LNCaP clone FGC (cell line): ENCODE results near the gene LYL1.

Experiments used
- DNase-seq: peaks from one replicate; pipeline ENCODE4 v3.0.0-alpha.2; 2011; ENCODE audit warnings: low read depth
- H3K4me3 ChIP-seq: 2 replicates; pipeline ENCODE4 v1.5.1; 2011; ENCODE audit warnings: mild to moderate bottlenecking, low read depth, low read length, control low read depth
- CTCF ChIP-seq: IDR thresholded peaks from 2 replicates; pipeline ENCODE4 v1.5.1; 2012; ENCODE audit warnings: mild to moderate bottlenecking; ENCODE audit not compliant: control insufficient read depth, insufficient read depth; ENCODE audit errors: extremely low read depth

Gene LYL1

GRCh38 chr19:13076787-13077186, 25.9 kb downstream of the LYL1 start:
- no peak for TF ChIP-seq CTCF
- H3K4me3 ChIP-seq, result no peak overlapping the region
- no peak for DNase-seq

- DNase-seq, result no peak
- no peak for TF ChIP-seq CTCF
- no peak overlapping the region for H3K4me3 ChIP-seq
Measured at GRCh38 chr19:13076320-13076719, 26.3 kb downstream of the LYL1 start.

- H3K4me3 ChIP-seq, result no peak overlapping the region
- no peak for TF ChIP-seq CTCF
- no peak for DNase-seq
Measured at GRCh38 chr19:13074378-13074777, 28.3 kb downstream of the LYL1 start.

- no peak for TF ChIP-seq CTCF
- no peak for DNase-seq
- H3K4me3 ChIP-seq, result no peak overlapping the region
Measured at GRCh38 chr19:13073263-13073662, 29.4 kb downstream of the LYL1 start.

GRCh38 chr19:13072188-13072908, 30.3 kb downstream of the LYL1 start:
- no peak overlapping the region for H3K4me3 ChIP-seq
- no peak for DNase-seq
- TF ChIP-seq CTCF, result 0 out of 2 replicates have a peak, but pooled peaks have one; percentile 4

- H3K4me3 ChIP-seq, result no peak overlapping the region
- TF ChIP-seq CTCF, result no peak
- no peak for DNase-seq
Measured at GRCh38 chr19:13071444-13072187, 31.0 kb downstream of the LYL1 start.
